SK-N-SH treated with all-trans-retinoic acid at 6 μM for 48 hours (cell line): ENCODE measurements around the gene NOX1.

Experiments used
- ATAC-seq: fragments of 200-7000 bp; cut with Tn5 transposase; 3 replicates; pipeline ENCODE4 v1.9.1; 2020; ENCODE audit warnings: mild to moderate bottlenecking, moderate library complexity
- ARNTL ChIP-seq: fragments of 450-650 bp; formaldehyde crosslinking; IDR thresholded peaks from 2 replicates; pipeline ENCODE4 v1.5.0; 2020; ENCODE audit warnings: low read depth, mild to moderate bottlenecking, moderate library complexity, borderline replicate concordance
- BACH2 ChIP-seq: fragments of 250-450 bp; sonication (Bioruptor Pico); IDR thresholded peaks from 2 replicates; pipeline ENCODE4 v1.9.0; 2021; ENCODE audit warnings: mild to moderate bottlenecking, borderline replicate concordance
- CREB5 ChIP-seq: fragments of 250-450 bp; sonication (Bioruptor Pico); IDR thresholded peaks from 2 replicates; pipeline ENCODE4 v1.5.1; 2020; ENCODE audit warnings: low read depth, mild to moderate bottlenecking, moderate library complexity
- CSDC2 ChIP-seq: fragments of 250-450 bp; sonication (Bioruptor Pico); IDR thresholded peaks from 2 replicates; pipeline ENCODE4 v1.5.0; 2020; ENCODE audit warnings: mild to moderate bottlenecking, moderate library complexity
- CSRNP3 ChIP-seq: fragments of 250-450 bp; sonication (Bioruptor Pico); IDR thresholded peaks from 2 replicates; pipeline ENCODE4 v1.5.1; 2021; ENCODE audit warnings: mild to moderate bottlenecking, moderate library complexity
- ESRRG ChIP-seq: fragments of 250-450 bp; sonication (Bioruptor Pico); IDR thresholded peaks from 2 replicates; pipeline ENCODE4 v1.6.1; 2021; ENCODE audit warnings: mild to moderate bottlenecking
- ISL1 ChIP-seq: fragments of 250-450 bp; sonication (Bioruptor Pico); IDR thresholded peaks from 2 replicates; pipeline ENCODE4 v2.1.2; 2022; ENCODE audit warnings: mild to moderate bottlenecking, moderate library complexity
- OSR1 ChIP-seq: fragments of 250-450 bp; sonication (Bioruptor Pico); IDR thresholded peaks from 2 replicates; pipeline ENCODE4 v1.8.0; 2022; ENCODE audit warnings: moderate library complexity, mild to moderate bottlenecking, inconsistent platforms
- PATZ1 ChIP-seq: fragments of 250-450 bp; sonication (Bioruptor Pico); IDR thresholded peaks from 2 replicates; pipeline ENCODE4 v1.8.0; 2020; ENCODE audit warnings: mild to moderate bottlenecking, moderate library complexity, borderline replicate concordance
- POU6F1 ChIP-seq: fragments of 250-450 bp; sonication (Bioruptor Pico); IDR thresholded peaks from 2 replicates; pipeline ENCODE4 v1.8.0; 2021; ENCODE audit warnings: low read depth, mild to moderate bottlenecking, moderate library complexity, borderline replicate concordance
- PPARA ChIP-seq: fragments of 250-450 bp; sonication (Bioruptor Pico); IDR thresholded peaks from 2 replicates; pipeline ENCODE4 v1.5.0; 2020; ENCODE audit warnings: mild to moderate bottlenecking, borderline replicate concordance
- TSHZ2 ChIP-seq: fragments of 250-450 bp; sonication (Bioruptor Pico); IDR thresholded peaks from 2 replicates; pipeline ENCODE4 v1.5.0; 2020; ENCODE audit warnings: mild to moderate bottlenecking, moderate library complexity
- ZC3H10 ChIP-seq: fragments of 250-450 bp; sonication (Bioruptor Pico); IDR thresholded peaks from 2 replicates; pipeline ENCODE4 v1.5.1; 2021; ENCODE audit warnings: mild to moderate bottlenecking, moderate library complexity
- ZFP3 ChIP-seq: fragments of 250-450 bp; sonication (Bioruptor Pico); IDR thresholded peaks from 2 replicates; pipeline ENCODE4 v1.5.0; 2020; ENCODE audit warnings: mild to moderate bottlenecking, moderate library complexity
- ZNF565 ChIP-seq: fragments of 450-650 bp; formaldehyde crosslinking; conservative IDR thresholded peaks from 2 replicates; pipeline ENCODE4 v1.5.0; 2020; ENCODE audit warnings: low read depth, mild to moderate bottlenecking, moderate library complexity
- ZNF8 ChIP-seq: fragments of 450-650 bp; formaldehyde crosslinking; IDR thresholded peaks from 2 replicates; pipeline ENCODE4 v1.5.0; 2020; ENCODE audit warnings: mild to moderate bottlenecking, moderate library complexity

Gene NOX1

GRCh38 chrX:100802843-100803242 is 71.3 kb downstream of the NOX1 start:
- TF ChIP-seq ZFP3 (CRISPR knock-in tag) (no peak), ESRRG (CRISPR knock-in tag) (no peak), ZNF8 (no peak), POU6F1 (CRISPR knock-in tag) (no peak), OSR1 (no peak), CSRNP3 (CRISPR knock-in tag) (no peak), ZNF565 (CRISPR knock-in tag) (no peak), ARNTL (no peak), CSDC2 (CRISPR knock-in tag) (no peak), CREB5 (CRISPR knock-in tag) (no peak), PPARA (CRISPR knock-in tag) (no peak), BACH2 (CRISPR knock-in tag) (no peak)
- no peak for ATAC-seq

- no peak for ATAC-seq
- TF ChIP-seq ZFP3 (CRISPR knock-in tag), result no peak
- no peak for TF ChIP-seq CREB5 (CRISPR knock-in tag)
- no peak for TF ChIP-seq POU6F1 (CRISPR knock-in tag)
- TF ChIP-seq TSHZ2 (CRISPR knock-in tag), result no peak
- no peak for TF ChIP-seq ARNTL
- TF ChIP-seq ZNF8, result no peak
- TF ChIP-seq ISL1 (CRISPR knock-in tag), result no peak
- no peak for TF ChIP-seq ZNF565 (CRISPR knock-in tag)
- no peak for TF ChIP-seq BACH2 (CRISPR knock-in tag)
- no peak for TF ChIP-seq PPARA (CRISPR knock-in tag)
- no peak for TF ChIP-seq PATZ1
- no peak for TF ChIP-seq CSDC2 (CRISPR knock-in tag)
- TF ChIP-seq ZC3H10 (CRISPR knock-in tag), result no peak
Measured at GRCh38 chrX:100798484-100799214, 75.5 kb downstream of the NOX1 start.
